ENCODE data around the gene DOCK1.

DOCK1 gene

GRCh38 chr10:127428385-127428980 is 523.3 kb downstream of the DOCK1 start:
- DNase-seq (ENCODE audit: low spot score) = no peak

- no peak for DNase-seq (ENCODE audit: low spot score)
Measured at GRCh38 chr10:127429601-127430312, 524.5 kb downstream of the DOCK1 start.

GRCh38 chr10:127431525-127431924 is 526.3 kb downstream of the DOCK1 start:
- no peak for DNase-seq (ENCODE audit: low spot score)

GRCh38 chr10:127434006-127434405 is 528.8 kb downstream of the DOCK1 start:
- DNase-seq (ENCODE audit: low spot score) = no peak

GRCh38 chr10:127435246-127435645 is 530.0 kb downstream of the DOCK1 start:
- DNase-seq (ENCODE audit: low spot score) = no peak

GRCh38 chr10:127440371-127440770 is 535.1 kb downstream of the DOCK1 start:
- DNase-seq (ENCODE audit: low spot score) = no peak

- DNase-seq (ENCODE audit: low spot score) = no peak
Measured at GRCh38 chr10:127441350-127442219, 536.4 kb downstream of the DOCK1 start.

GRCh38 chr10:127442220-127442525 is 536.9 kb downstream of the DOCK1 start:
- no peak for DNase-seq (ENCODE audit: low spot score)

- no peak for DNase-seq (ENCODE audit: low spot score)
Measured at GRCh38 chr10:127444155-127444554, 538.9 kb downstream of the DOCK1 start.

GRCh38 chr10:127447197-127447596 is 542.0 kb downstream of the DOCK1 start:
- DNase-seq (ENCODE audit: low spot score) = no peak

GRCh38 chr10:127449490-127449889 is 544.3 kb downstream of the DOCK1 start:
- no peak for DNase-seq (ENCODE audit: low spot score)

- DNase-seq (ENCODE audit: low spot score) = no peak
Measured at GRCh38 chr10:127450644-127451043, 545.4 kb downstream of the DOCK1 start.

GRCh38 chr10:127451628-127452027 is 546.4 kb downstream of the DOCK1 start:
- DNase-seq (ENCODE audit: low spot score) = no peak

- no peak for DNase-seq (ENCODE audit: low spot score)
Measured at GRCh38 chr10:127452568-127452967, 547.3 kb downstream of the DOCK1 start.

- DNase-seq (ENCODE audit: low spot score) = no peak
Measured at GRCh38 chr10:127453706-127454105, 548.5 kb downstream of the DOCK1 start.

GRCh38 chr10:127456122-127456521 is 550.9 kb downstream of the DOCK1 start:
- no peak for DNase-seq (ENCODE audit: low spot score)

GRCh38 chr10:127458016-127458810 is 553.0 kb downstream of the DOCK1 start:
- DNase-seq (ENCODE audit: low spot score) = no peak

- no peak for DNase-seq (ENCODE audit: low spot score)
Measured at GRCh38 chr10:127458829-127459228, 553.6 kb downstream of the DOCK1 start.

GRCh38 chr10:127459918-127460317 is 554.7 kb downstream of the DOCK1 start:
- DNase-seq (ENCODE audit: low spot score) = no peak

GRCh38 chr10:127462643-127463295 is 557.5 kb downstream of the DOCK1 start:
- DNase-seq (ENCODE audit: low spot score) = no peak

GRCh38 chr10:127463548-127463947 is 558.3 kb downstream of the DOCK1 start:
- DNase-seq (ENCODE audit: low spot score) = no peak

- DNase-seq (ENCODE audit: low spot score) = no peak
Measured at GRCh38 chr10:127464561-127464960, 559.3 kb downstream of the DOCK1 start.
